Right forelimb (tissue), 1 donor: ENCODE measurements around the gene FOXD2.
A peak's percentile ranks its signal among the peaks of the same experiment; 100 is the strongest.

Experiments used
- DNase-seq: peaks from one replicate; pipeline ENCODE4 v3.0.0-alpha.2; 2018

The FOXD2 gene

GRCh38 chr1:47469390-47469759 lies 31.5 kb downstream of the FOXD2 start:
- DNase-seq, result no peak

- no peak for DNase-seq
These were observed 32.1 kb downstream of the FOXD2 start for GRCh38 chr1:47469910-47470309.

- DNase-seq, result peak; percentile 57
These were observed 33.3 kb downstream of the FOXD2 start for GRCh38 chr1:47471163-47471562.

GRCh38 chr1:47474278-47475193 lies 36.7 kb downstream of the FOXD2 start:
- DNase-seq, result no peak

GRCh38 chr1:47477595-47478080 lies 39.8 kb downstream of the FOXD2 start:
- no peak for DNase-seq

- peak; percentile 39 for DNase-seq
These were observed 40.2 kb downstream of the FOXD2 start for GRCh38 chr1:47478090-47478489.

GRCh38 chr1:47479664-47480063 lies 41.8 kb downstream of the FOXD2 start:
- peak; percentile 31 for DNase-seq

- DNase-seq, result no peak
These were observed 44.1 kb downstream of the FOXD2 start for GRCh38 chr1:47481936-47482335.

- DNase-seq, result no peak
These were observed 44.9 kb downstream of the FOXD2 start for GRCh38 chr1:47482786-47483185.

- DNase-seq, result peak; percentile 15
These were observed 45.8 kb downstream of the FOXD2 start for GRCh38 chr1:47483651-47484050.

GRCh38 chr1:47485817-47486216 lies 48.0 kb downstream of the FOXD2 start:
- DNase-seq, result peak; percentile 9

GRCh38 chr1:47487332-47487731 lies 49.5 kb downstream of the FOXD2 start:
- no peak for DNase-seq

- peak; percentile 10 for DNase-seq
These were observed 50.1 kb downstream of the FOXD2 start for GRCh38 chr1:47487850-47488450.
